Peyer's patch (tissue), 4 donors: ENCODE measurements around the gene ARID1B.

Experiments
- POLR2A ChIP-seq, 2 donors: fragments of 450-650 bp; IDR thresholded peaks; one replicate each; pipeline ENCODE4 v1.5.1; 2017; ENCODE audit warnings: antibody characterized with exemption in 2 of 2, mild to moderate bottlenecking in 2 of 2, moderate library complexity in 2 of 2
- TF ChIP-seq, protein P1 (sequence below), 6 experiments: fragments of 450-650 bp in 4 of 6; fragments of 200-600 bp in 2 of 6; sonication (generic) in 1 of 6; IDR thresholded peaks; one replicate each; pipeline ENCODE4 v1.5.1; 2017 to 2019; ENCODE audit warnings: antibody characterized with exemption in 6 of 6, mild to moderate bottlenecking in 3 of 6, moderate library complexity in 1 of 6

DNA sequence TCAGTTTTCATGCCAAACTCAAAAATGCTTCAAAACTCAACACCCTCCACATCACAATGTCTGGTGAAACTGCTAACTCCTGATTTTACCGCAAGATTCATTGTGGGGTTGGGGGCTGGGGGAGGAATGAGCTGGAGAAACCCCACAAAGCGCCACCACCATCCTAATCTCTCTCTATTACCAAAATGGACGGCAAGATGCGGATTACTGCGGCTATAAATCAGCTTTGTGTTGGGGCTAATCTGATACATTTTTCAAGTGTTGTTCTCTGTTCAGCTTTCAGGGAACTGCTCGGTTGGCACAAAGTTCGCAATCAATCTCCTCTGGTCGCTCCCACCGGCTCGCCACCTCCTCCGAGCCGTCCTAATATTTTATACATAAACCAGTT, 462.5 kb downstream of the ARID1B start:
- TF ChIP-seq, protein P1, sequence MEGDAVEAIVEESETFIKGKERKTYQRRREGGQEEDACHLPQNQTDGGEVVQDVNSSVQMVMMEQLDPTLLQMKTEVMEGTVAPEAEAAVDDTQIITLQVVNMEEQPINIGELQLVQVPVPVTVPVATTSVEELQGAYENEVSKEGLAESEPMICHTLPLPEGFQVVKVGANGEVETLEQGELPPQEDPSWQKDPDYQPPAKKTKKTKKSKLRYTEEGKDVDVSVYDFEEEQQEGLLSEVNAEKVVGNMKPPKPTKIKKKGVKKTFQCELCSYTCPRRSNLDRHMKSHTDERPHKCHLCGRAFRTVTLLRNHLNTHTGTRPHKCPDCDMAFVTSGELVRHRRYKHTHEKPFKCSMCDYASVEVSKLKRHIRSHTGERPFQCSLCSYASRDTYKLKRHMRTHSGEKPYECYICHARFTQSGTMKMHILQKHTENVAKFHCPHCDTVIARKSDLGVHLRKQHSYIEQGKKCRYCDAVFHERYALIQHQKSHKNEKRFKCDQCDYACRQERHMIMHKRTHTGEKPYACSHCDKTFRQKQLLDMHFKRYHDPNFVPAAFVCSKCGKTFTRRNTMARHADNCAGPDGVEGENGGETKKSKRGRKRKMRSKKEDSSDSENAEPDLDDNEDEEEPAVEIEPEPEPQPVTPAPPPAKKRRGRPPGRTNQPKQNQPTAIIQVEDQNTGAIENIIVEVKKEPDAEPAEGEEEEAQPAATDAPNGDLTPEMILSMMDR (IDR thresholded peaks at IDR 0.05), result no peak
- no peak for TF ChIP-seq POLR2A (IDR thresholded peaks at IDR 0.05)
